HepG2 (cell line): Measurements from ENCODE around the gene TPX2. TPM values are rescaled to one million over a fixed set of nuclear protein-coding genes. Genes with fewer than 3 reads are reported as not detected.

Experiments
- ATAC-seq: fragments of 200-7000 bp; cut with Tn5 transposase; 3 replicates; pipeline ENCODE4 v1.9.1; 2020; ENCODE audit warnings: mild to moderate bottlenecking, moderate library complexity
- BruUV-seq: library from RNA; stranded (reverse); fragments of 400-500 nt; replicated peaks from 2 replicates; lab custom pipeline; 2021; lab: Mats Ljungman, UMichigan
- CTCF ChIA-PET: fragments of 300-600 bp; formaldehyde crosslinking; extraction: SDS; loops from one replicate; lab custom pipeline; 2021; ENCODE audit warnings: low total read pairs, inconsistent platforms, low intra/inter-chr PET ratio; lab: Yijun Ruan, JAX
- POLR2A ChIA-PET: fragments of 350-600 bp; sonication (Branson Sonifier 250); formaldehyde crosslinking; loops from one replicate; lab custom pipeline; 2020; ENCODE audit warnings: antibody characterized with exemption, inconsistent platforms; lab: Yijun Ruan, JAX
- DNase-seq: peaks from one replicate; pipeline ENCODE4 v3.0.0-alpha.2; 2015; ENCODE audit warnings: low spot score
- FAIRE-seq: peaks from 3 replicates; lab custom pipeline; 2011; peaks lifted over from hg19 to GRCh38; lab: Jason Lieb, UNC
- H2AFZ ChIP-seq: one replicate; pipeline ENCODE4 v1.6.1; 2011; ENCODE audit warnings: low read length, inconsistent platforms
- H3K27ac ChIP-seq: fragments of 300-600 bp; 3 replicates; pipeline ENCODE4 v1.8.0; 2011; ENCODE audit warnings: mixed run types, mild to moderate bottlenecking, mixed read lengths, low read length, inconsistent platforms; ENCODE audit not compliant: insufficient read depth; ENCODE audit errors: extremely low read length
- H3K27me3 ChIP-seq, 2 experiments: fragments of 200-600 bp in 1 of 2; 2 replicates in 1 of 2; 3 replicates in 1 of 2; pipeline versions ENCODE4 v1.6.0 to v1.8.0; 2011; ENCODE audit warnings: low read length in 2 of 2, mild to moderate bottlenecking in 2 of 2, moderate library complexity in 2 of 2, inconsistent platforms in 1 of 2; ENCODE audit not compliant: insufficient read depth in 2 of 2, control insufficient read depth in 1 of 2
- H3K36me3 ChIP-seq, 2 experiments: fragments of 200-600 bp in 1 of 2; replicated peaks in 1 of 2; 2 replicates in 1 of 2; 3 replicates in 1 of 2; pipeline versions ENCODE4 v1.5.1 to v1.8.0; 2011; ENCODE audit warnings: low read length in 2 of 2, inconsistent platforms in 1 of 2; ENCODE audit not compliant: insufficient read depth in 2 of 2, control insufficient read depth in 1 of 2
- H3K4me1 ChIP-seq: 2 replicates; pipeline ENCODE4 v1.5.1; 2012; ENCODE audit warnings: low read length, inconsistent platforms; ENCODE audit not compliant: insufficient read depth
- H3K4me2 ChIP-seq: 2 replicates; pipeline ENCODE4 v1.6.0; 2011; ENCODE audit warnings: low read depth, low read length, inconsistent platforms
- H3K4me3 ChIP-seq, 3 experiments: fragments of 200-600 bp in 1 of 3; sonication (generic), shearing (Covaris generic) in 1 of 3; replicated peaks in 1 of 3; 2 replicates each; pipeline ENCODE4 v1.5.1; 2011 to 2016; ENCODE audit warnings: low read length in 3 of 3, inconsistent platforms in 2 of 3, low read depth in 2 of 3, mild to moderate bottlenecking in 2 of 3, control low read depth in 1 of 3, mixed read lengths in 1 of 3; ENCODE audit not compliant: insufficient read depth in 1 of 3
- H3K79me2 ChIP-seq: one replicate; pipeline ENCODE4 v1.6.1; 2011; ENCODE audit warnings: low read length, inconsistent platforms; ENCODE audit not compliant: insufficient read depth
- H3K9ac ChIP-seq: 2 replicates; pipeline ENCODE4 v1.6.0; 2011; ENCODE audit warnings: mild to moderate bottlenecking, low read depth, low read length, inconsistent platforms; ENCODE audit not compliant: insufficient read depth
- H3K9me3 ChIP-seq: 2 replicates; pipeline ENCODE4 v1.5.1; 2012; ENCODE audit warnings: mild to moderate bottlenecking, low read length
- H4K20me1 ChIP-seq: 2 replicates; pipeline ENCODE4 v1.6.0; 2011; ENCODE audit warnings: inconsistent platforms, mild to moderate bottlenecking, low read length, moderate library complexity; ENCODE audit not compliant: insufficient read depth
- AHR ChIP-seq: IDR thresholded peaks from 2 replicates; pipeline ENCODE4 v1.6.1; 2018; ENCODE audit warnings: missing genetic modification reagents, missing compliant biosample characterization
- CHD2 ChIP-seq: IDR thresholded peaks from 2 replicates; pipeline ENCODE4 v1.6.1; 2011; ENCODE audit warnings: low read depth, low read length, improper control_type of control experiment
- ETV6 ChIP-seq: sonication (generic); formaldehyde crosslinking; conservative IDR thresholded peaks from 2 replicates; pipeline ENCODE4 v1.4.0; 2020; ENCODE audit warnings: missing genetic modification reagents
- EZH2 ChIP-seq: conservative IDR thresholded peaks from 2 replicates; pipeline ENCODE4 v1.6.1; 2012; ENCODE audit warnings: mild to moderate bottlenecking, low read depth, low read length, moderate library complexity
- GATAD2A ChIP-seq: IDR thresholded peaks from 2 replicates; pipeline ENCODE4 v1.6.1; 2016
- HMG20A ChIP-seq: IDR thresholded peaks from 2 replicates; pipeline ENCODE4 v1.6.1; 2016; ENCODE audit warnings: borderline replicate concordance
- NFIC ChIP-seq: IDR thresholded peaks from 2 replicates; pipeline ENCODE4 v1.6.1; 2012; ENCODE audit warnings: mild to moderate bottlenecking, low read length, inconsistent platforms
- PCBP1 ChIP-seq: fragments of 200-400 bp; formaldehyde crosslinking; IDR thresholded peaks from 2 replicates; pipeline ENCODE4 v1.6.1; 2017; ENCODE audit warnings: mild to moderate bottlenecking, low read depth, low read length, borderline replicate concordance
- POLR2AphosphoS5 ChIP-seq: IDR thresholded peaks from 2 replicates; pipeline ENCODE4 v1.6.1; 2012; ENCODE audit warnings: low read depth, low read length
- SPEN ChIP-seq: sonication (generic); formaldehyde crosslinking; IDR thresholded peaks from 2 replicates; pipeline ENCODE4 v1.5.1; 2020; ENCODE audit warnings: low read depth, mild to moderate bottlenecking, missing genetic modification reagents
- ZNF205 ChIP-seq: IDR thresholded peaks from 2 replicates; pipeline ENCODE4 v1.6.1; 2018; ENCODE audit warnings: missing biosample characterization, missing genetic modification reagents
- ZNF350 ChIP-seq: sonication (generic); formaldehyde crosslinking; IDR thresholded peaks from 2 replicates; pipeline ENCODE4 v1.4.0; 2020; ENCODE audit warnings: mild to moderate bottlenecking, low read depth, missing genetic modification reagents, borderline replicate concordance
- WGBS: methylation state at CpG from one replicate; pipeline ENCODE4 v1.1.6; 2017; ENCODE audit warnings: low lambda C conversion rate; 5-methylcytosine and 5-hydroxymethylcytosine counted together
- in situ Hi-C: cut with HindIII; loops from 2 replicates; pipeline ENCODE4 v1.10.0; 2017; ENCODE audit warnings: low pct_unique_long_range_greater_than_20kb; ENCODE audit not compliant: extremely low pct_ligation_motif_present
- intact Hi-C: fragments of 100-400 bp; cut with micrococcal nuclease; formaldehyde crosslinking; loops from one replicate; pipeline ENCODE4 v1.10.0; 2022; ENCODE audit not compliant: unreplicated experiment
- polyA plus RNA-seq, 8 experiments: library from polyadenylated mRNA; depleted of rRNA in 3 of 8; stranded (reverse) in 7 of 8; unstranded in 1 of 8; fragments of >200 nt; fragmentation: Illumina TruSeq in 4 of 8; extraction: Trizol in 4 of 8; gene quantifications; 2 replicates each; pipeline versions ENCODE4 v1.2.1 to v1.2.3, GENCODE V29; 2011 to 2016; ENCODE audit warnings: low read depth in 4 of 8, missing spikeins in 1 of 8, mixed read lengths in 1 of 8; ENCODE audit not compliant: insufficient read depth in 1 of 8
- total RNA-seq, 5 experiments: library from RNA; depleted of rRNA; stranded (reverse); fragments of >200 nt; fragmentation: Illumina TruSeq; extraction: Trizol; gene quantifications; 2 replicates each; pipeline ENCODE4 v1.2.3, GENCODE V29; 2016; ENCODE audit warnings: low read depth in 1 of 5
- TF ChIP-seq, protein P1 (sequence below): sonication (generic); formaldehyde crosslinking; IDR thresholded peaks from 2 replicates; pipeline ENCODE4 v1.8.0; 2023; ENCODE audit warnings: mild to moderate bottlenecking, missing genetic modification reagents
- TF ChIP-seq, protein P2 (sequence below): sonication (generic); IDR thresholded peaks from 2 replicates; pipeline ENCODE4 v1.6.1; 2016; ENCODE audit warnings: low read depth, borderline replicate concordance
- TF ChIP-seq, protein P3 (sequence below): sonication (generic); formaldehyde crosslinking; IDR thresholded peaks from 2 replicates; pipeline ENCODE4 v1.9.0; 2021; ENCODE audit warnings: missing genetic modification reagents, borderline replicate concordance
- TF ChIP-seq, protein P4 (sequence below): sonication (generic); formaldehyde crosslinking; IDR thresholded peaks from 2 replicates; pipeline ENCODE4 v1.5.0; 2020; ENCODE audit warnings: mild to moderate bottlenecking, missing genetic modification reagents

TPX2 gene
- total and polyA plus RNA-seq, 2 of the 13 experiments (the other 11 are each of a cell fraction or from before 2014, with no cell fraction given): 34.3 to 124 TPM

DNA sequence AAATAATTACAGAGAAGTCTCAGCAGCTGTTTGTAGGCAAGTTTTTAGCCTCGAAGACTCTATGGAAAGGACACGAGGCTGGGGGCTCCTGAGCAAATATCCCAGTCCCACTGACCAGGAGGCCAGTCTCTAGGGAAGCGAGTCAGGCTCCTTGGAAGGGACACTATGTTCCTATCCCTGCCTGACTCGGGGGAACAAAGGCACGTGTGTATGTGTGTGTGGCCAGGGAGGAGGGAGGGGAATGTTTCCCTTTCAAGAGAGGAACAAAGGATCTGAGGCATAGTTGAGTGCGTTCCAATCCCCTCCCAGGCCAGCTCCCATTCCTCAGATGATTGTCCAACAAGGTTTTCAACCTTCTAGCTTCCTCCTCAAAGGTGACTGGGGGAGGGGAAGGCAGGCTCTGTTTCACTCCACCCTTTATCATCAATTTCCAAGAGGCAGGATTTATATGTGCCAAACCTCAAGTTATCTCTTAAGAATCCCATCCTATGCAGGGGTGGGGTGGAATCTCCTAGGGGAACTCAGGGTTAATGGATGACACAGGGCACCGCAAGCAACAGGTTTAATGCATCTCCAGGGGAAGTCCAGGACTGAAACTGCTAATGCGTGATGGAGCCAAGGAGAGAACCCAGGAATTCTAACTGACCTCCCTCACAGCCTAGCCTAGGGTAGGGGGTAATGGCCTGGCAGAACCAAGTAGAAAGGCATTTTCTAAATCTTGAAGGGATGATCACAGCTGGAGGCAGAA is 26.4 kb upstream of the TPX2 start:
- Histone ChIP-seq H3K36me3 (peaks cover 39 to 85% of the 10 kb centered on the region in 2 experiments), H3K4me3 (peak overlapping the region in 2 of 3 experiments; percentile 2 to 29; a peak in 2 of 6 replicates), H3K9ac (peak overlapping the region; percentile 59), H3K4me1 (peaks cover 99% of the 10 kb centered on the region), H3K79me2 (peaks cover 95% of the 10 kb centered on the region), H3K27ac (peak overlapping the region; percentile 61), H3K27me3 (no peaks in the 10 kb centered on the region), H3K9me3 (no peaks in the 10 kb centered on the region), H3K4me2 (peak overlapping the region; percentile 64), H2AFZ (no peak overlapping the region), H4K20me1 (peaks cover 15% of the 10 kb centered on the region)
- 30% methylated on average over 8 of the region's 8 CpGs for WGBS
- BruUV-seq: TSS peak; percentile 0
- ChIA-PET POLR2A (interaction anchor here (1.4 to 33.2 kb wide), 11 partner anchors 2 to 140 kb away, joined by 5 to 2822 read pairs (median 21); partner anchors contain the start of genes BCL2L1, ID1 and TPX2), CTCF (no interaction called here)
- in situ Hi-C loops (no loop called here), intact Hi-C loops (loop anchor here (1.0 to 2.0 kb wide), 3 partner anchors 8 to 16 kb away; no protein-coding TSS in a partner anchor)
- FAIRE-seq (peak; percentile 71), DNase-seq (peak; percentile 95), ATAC-seq (peak; percentile 61)
- TF ChIP-seq AHR (CRISPR knock-in tag) (peak; percentile 39; the same call in 1 of the 2 replicates), EZH2 (no peak), NFIC (peak; percentile 83), POLR2AphosphoS5 (peak; percentile 29; the same call in 1 of the 2 replicates), ETV6 (no peak), HMG20A (CRISPR knock-in tag) (peak; percentile 84), PCBP1 (no peak), CHD2 (peak; percentile 3; the same call in 1 of the 2 replicates), SPEN (CRISPR knock-in tag) (no peak), GATAD2A (CRISPR knock-in tag) (peak; percentile 90), ZNF350 (CRISPR knock-in tag) (peak; percentile 63; the same call in 1 of the 2 replicates), ZNF205 (peak; percentile 26; the same call in 1 of the 2 replicates)
- TF ChIP-seq, protein P1, sequence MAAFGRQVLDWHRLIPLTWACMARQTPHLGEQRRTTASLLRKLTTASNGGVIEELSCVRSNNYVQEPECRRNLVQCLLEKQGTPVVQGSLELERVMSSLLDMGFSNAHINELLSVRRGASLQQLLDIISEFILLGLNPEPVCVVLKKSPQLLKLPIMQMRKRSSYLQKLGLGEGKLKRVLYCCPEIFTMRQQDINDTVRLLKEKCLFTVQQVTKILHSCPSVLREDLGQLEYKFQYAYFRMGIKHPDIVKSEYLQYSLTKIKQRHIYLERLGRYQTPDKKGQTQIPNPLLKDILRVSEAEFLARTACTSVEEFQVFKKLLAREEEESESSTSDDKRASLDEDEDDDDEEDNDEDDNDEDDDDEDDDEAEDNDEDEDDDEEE (CRISPR knock-in tag): 0 out of 2 replicates have a peak, but pooled peaks have one; percentile 23
- TF ChIP-seq, protein P2, sequence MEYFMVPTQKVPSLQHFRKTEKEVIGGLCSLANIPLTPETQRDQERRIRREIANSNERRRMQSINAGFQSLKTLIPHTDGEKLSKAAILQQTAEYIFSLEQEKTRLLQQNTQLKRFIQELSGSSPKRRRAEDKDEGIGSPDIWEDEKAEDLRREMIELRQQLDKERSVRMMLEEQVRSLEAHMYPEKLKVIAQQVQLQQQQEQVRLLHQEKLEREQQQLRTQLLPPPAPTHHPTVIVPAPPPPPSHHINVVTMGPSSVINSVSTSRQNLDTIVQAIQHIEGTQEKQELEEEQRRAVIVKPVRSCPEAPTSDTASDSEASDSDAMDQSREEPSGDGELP: no peak; the same call in 1 of the 2 replicates
- TF ChIP-seq, protein P3, sequence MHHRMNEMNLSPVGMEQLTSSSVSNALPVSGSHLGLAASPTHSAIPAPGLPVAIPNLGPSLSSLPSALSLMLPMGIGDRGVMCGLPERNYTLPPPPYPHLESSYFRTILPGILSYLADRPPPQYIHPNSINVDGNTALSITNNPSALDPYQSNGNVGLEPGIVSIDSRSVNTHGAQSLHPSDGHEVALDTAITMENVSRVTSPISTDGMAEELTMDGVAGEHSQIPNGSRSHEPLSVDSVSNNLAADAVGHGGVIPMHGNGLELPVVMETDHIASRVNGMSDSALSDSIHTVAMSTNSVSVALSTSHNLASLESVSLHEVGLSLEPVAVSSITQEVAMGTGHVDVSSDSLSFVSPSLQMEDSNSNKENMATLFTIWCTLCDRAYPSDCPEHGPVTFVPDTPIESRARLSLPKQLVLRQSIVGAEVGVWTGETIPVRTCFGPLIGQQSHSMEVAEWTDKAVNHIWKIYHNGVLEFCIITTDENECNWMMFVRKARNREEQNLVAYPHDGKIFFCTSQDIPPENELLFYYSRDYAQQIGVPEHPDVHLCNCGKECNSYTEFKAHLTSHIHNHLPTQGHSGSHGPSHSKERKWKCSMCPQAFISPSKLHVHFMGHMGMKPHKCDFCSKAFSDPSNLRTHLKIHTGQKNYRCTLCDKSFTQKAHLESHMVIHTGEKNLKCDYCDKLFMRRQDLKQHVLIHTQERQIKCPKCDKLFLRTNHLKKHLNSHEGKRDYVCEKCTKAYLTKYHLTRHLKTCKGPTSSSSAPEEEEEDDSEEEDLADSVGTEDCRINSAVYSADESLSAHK (CRISPR knock-in tag): no peak
- TF ChIP-seq, protein P4, sequence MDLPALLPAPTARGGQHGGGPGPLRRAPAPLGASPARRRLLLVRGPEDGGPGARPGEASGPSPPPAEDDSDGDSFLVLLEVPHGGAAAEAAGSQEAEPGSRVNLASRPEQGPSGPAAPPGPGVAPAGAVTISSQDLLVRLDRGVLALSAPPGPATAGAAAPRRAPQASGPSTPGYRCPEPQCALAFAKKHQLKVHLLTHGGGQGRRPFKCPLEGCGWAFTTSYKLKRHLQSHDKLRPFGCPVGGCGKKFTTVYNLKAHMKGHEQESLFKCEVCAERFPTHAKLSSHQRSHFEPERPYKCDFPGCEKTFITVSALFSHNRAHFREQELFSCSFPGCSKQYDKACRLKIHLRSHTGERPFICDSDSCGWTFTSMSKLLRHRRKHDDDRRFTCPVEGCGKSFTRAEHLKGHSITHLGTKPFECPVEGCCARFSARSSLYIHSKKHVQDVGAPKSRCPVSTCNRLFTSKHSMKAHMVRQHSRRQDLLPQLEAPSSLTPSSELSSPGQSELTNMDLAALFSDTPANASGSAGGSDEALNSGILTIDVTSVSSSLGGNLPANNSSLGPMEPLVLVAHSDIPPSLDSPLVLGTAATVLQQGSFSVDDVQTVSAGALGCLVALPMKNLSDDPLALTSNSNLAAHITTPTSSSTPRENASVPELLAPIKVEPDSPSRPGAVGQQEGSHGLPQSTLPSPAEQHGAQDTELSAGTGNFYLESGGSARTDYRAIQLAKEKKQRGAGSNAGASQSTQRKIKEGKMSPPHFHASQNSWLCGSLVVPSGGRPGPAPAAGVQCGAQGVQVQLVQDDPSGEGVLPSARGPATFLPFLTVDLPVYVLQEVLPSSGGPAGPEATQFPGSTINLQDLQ (CRISPR knock-in tag): peak; percentile 63
